Activated CD4-positive, CD25-positive, alpha-beta regulatory T cell treated with anti-CD3 and anti-CD28 coated beads, Interleukin-2, amount 50 U/mL, for 24 hours (primary cell): Measurements from ENCODE around the gene GRM1.

Experiments
- ATAC-seq, 2 donors: fragments of 150-1000 bp; cut with Tn5 transposase; one replicate each; pipeline ENCODE4 v1.10.0; 2021; ENCODE audit warnings: mild to moderate bottlenecking in 1 of 2, moderate library complexity in 1 of 2

GRM1 gene

DNA sequence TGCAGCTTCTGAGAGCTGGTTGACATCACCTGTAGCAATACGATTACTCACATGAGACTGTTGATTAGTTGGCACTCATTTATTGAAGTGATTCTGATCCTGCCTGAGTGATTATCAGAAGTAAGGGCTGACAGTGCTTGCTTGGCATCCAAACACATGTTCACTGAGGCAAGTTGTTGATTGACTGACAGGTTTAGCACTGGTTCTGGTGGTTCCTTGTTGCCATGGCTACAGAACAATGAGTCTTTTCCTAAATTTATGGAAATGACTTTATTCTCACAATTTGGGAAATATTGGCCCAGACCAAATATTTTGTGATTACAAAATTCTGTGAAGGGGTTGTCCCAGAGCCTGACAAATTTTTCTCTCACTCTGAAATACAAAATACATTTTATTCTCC is 368.8 kb downstream of the GRM1 start:
- no peak for ATAC-seq

DNA sequence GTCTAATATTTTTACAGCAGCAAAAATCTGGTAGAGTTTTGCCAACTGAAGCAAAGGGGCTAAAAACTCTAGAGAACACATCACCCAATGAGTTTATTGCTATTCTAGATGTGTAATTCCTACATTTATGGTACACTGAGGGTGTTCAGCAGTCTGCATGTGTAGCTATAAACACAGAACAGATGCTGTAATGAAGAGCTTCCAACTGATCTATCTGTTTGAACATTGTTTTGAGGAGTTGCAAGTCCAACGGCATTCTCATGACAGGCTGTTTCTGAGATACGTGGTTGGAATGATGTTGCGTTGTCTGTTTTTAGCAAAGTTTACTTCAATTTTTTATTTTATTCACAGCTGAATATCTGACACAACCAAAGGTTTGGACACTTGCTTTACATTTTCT is 373.6 kb downstream of the GRM1 start:
- no peak for ATAC-seq

DNA sequence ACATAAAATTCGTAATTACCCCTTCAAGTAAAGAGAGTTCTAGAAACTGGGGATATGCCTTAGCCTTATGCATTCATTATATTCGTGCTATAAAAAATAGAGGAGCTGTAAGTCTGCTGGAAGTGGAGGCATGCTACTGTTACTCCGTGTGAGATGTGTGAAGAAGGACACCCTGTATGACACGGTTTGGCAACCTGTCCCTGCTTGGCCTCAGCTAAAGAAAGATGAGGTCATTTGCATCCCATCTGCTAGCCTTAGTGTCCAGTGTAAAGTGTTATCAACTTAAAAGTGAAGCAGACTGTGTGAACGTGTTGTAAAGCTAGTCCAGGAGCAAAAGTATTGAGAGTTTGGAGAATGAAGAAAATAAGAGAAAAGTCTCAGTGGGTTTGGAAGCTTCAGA is 379.7 kb downstream of the GRM1 start:
- ATAC-seq, result no peak

DNA sequence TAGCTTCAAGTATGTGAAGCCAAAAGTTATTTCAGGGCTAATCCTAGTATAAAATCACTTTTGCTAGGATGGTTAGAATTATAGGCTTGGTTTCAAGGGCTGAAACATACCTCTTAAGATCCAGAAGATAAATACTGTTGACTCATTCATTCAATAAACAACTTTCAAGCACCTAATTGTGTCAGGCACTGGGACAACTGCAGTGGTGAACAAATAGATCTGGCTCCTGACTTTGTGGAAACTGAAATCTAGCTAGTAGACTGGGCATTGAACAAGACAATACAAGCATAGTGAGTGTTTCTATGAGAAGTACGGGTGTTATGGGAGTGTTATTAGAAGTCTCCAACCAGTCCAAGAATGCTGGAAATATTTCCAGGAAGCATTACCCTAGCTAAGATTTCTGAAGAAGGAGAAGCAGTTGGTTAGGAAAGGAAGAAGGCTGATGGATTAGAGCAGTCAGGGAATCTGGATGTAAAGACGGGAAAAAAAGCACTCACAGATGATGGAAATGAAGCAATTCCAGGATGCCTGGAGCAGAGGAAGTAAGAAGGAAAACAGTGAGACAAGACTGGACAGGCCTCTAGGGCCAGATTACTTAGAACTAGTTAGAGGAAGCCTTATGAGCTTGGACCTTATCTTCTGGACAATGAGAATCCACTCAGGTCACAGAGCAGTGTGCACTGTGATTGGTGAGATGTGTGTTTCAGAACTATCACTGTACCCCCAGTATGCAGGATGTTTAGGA is 382.2 kb downstream of the GRM1 start:
- no peak for ATAC-seq

DNA sequence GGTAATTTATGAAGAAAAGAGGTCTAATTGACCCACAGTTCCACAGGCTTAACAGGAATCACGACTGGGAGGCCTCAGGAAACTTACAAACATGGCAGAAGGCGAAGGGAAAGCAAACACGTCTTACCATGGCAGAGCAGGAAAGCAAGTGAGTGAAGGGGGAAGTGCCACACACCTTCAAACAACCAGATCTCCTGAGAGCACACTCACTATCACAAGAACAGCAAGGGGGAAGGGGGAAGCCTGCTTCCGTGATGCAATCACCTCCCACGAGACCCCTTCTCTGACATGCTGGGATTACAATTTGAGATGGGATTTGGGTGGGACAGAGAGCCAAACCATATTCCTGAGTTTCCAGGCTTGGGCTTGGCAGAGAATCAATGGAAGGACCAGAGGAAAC is 390.7 kb downstream of the GRM1 start:
- no peak for ATAC-seq

DNA sequence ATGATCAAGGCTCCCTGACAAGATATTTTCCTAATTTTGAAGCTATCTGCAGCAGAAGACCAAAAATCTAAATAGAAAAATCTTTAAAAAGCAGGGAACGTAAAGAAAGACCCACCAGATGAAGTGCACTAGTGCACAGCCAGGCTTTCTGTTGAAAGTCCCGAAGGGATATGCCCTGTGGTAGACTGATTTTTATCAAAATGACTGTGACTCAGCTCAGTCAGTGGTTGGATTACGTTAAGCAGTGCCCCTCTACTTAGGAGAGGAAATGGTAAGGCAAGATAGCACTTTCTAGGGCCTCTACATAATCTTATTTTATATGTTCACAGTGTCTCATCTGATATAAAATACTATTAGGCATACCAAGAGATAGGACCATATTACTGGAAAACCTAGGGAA is 391.4 kb downstream of the GRM1 start:
- ATAC-seq, result no peak

DNA sequence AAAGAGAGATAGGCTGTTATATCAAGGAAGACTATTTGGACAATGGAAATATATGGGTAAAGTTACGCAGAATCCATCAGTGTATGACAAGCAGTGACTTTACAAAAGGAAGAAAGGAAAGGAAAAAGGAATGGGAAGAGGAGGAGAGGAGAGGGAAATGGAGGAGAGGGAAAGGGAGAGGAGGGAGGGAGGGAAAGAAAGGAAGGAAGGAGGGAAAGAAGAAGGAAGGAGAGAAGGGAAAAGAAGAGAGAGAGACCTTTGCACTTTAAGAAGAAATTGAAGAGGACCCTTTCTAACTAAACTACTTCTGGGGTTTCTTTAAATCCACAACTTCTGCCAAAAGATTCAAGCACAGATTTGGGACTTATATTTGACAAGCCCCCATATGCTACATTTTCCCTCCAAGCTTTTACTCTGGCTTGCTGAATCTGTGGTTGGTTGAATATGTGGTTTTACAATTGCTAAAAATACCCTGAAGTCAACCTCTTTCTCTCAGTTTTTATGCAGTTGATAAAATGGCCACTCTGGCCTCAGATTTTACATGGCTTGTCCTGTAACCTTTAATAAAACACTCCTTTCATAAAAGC is 394.0 kb downstream of the GRM1 start:
- ATAC-seq, result no peak

DNA sequence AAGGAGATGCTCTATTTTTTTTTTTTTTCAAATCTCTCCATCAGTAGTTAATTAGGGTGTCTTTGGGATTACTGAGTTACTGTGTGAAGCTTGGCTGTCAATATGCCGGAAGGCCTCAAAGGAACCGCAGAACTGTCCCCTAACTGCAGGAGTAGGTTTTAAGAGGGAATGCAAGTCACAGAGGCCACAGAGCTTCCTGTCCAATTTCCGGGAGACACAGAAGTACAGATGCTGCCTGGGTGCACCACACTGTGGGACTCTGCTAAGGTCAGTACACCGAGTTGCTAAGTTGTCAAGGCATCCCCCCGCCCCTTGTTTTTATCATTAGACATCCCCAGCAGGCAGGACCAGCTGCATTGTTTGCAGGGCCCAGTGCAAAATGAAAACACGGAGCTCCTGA is 394.6 kb downstream of the GRM1 start:
- no peak for ATAC-seq

DNA sequence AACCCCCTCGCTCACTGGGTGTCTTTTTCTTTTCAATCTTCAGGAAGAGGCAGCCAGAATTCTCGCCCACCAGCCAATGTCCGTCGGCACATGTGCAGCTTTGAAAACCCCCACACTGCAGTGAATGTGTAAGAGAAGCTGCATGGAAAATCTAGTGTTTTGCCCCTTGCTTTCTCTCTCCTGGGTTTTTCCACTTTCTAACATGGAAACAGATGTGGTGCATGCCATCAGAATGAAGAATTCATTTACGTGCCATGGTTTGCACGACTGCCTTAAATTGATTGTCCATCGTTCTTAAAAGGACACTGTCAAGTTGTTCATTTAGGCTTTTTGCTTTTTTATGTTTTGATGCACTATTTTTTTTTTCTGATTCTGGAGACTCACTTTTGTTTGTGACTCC is 397.7 kb downstream of the GRM1 start:
- no peak for ATAC-seq

DNA sequence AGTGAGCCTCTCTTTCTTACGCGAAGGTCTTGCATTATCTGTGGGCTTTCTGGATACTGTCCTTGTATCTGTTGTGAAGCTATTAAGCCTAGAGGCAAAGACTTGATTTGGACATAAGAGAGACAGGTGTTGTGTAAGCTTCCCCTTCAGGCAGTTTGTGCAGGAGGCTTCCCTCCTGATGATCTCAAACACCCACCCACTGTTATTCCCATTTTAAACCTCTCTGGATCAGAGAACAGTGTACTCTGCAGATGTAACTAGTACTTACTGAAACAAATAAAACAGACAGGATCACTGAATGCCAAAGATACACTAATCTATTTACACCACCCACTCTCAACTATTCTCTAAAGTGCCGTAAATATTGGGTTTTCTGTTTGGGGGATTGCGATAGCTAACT is 401.0 kb downstream of the GRM1 start:
- ATAC-seq, result no peak

DNA sequence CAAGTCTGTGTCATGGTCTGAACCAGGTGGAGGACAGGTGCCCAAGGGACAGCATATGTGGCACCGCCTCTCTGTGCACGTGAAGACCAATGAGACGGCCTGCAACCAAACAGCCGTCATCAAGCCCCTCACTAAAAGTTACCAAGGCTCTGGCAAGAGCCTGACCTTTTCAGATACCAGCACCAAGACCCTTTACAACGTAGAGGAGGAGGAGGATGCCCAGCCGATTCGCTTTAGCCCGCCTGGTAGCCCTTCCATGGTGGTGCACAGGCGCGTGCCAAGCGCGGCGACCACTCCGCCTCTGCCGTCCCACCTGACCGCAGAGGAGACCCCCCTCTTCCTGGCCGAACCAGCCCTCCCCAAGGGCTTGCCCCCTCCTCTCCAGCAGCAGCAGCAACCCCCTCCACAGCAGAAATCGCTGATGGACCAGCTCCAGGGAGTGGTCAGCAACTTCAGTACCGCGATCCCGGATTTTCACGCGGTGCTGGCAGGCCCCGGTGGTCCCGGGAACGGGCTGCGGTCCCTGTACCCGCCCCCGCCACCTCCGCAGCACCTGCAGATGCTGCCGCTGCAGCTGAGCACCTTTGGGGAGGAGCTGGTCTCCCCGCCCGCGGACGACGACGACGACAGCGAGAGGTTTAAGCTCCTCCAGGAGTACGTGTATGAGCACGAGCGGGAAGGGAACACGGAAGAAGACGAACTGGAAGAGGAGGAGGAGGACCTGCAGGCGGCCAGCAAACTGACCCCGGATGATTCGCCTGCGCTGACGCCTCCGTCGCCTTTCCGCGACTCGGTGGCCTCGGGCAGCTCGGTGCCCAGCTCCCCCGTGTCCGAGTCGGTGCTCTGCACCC is 405.2 kb downstream of the GRM1 start:
- no peak for ATAC-seq

DNA sequence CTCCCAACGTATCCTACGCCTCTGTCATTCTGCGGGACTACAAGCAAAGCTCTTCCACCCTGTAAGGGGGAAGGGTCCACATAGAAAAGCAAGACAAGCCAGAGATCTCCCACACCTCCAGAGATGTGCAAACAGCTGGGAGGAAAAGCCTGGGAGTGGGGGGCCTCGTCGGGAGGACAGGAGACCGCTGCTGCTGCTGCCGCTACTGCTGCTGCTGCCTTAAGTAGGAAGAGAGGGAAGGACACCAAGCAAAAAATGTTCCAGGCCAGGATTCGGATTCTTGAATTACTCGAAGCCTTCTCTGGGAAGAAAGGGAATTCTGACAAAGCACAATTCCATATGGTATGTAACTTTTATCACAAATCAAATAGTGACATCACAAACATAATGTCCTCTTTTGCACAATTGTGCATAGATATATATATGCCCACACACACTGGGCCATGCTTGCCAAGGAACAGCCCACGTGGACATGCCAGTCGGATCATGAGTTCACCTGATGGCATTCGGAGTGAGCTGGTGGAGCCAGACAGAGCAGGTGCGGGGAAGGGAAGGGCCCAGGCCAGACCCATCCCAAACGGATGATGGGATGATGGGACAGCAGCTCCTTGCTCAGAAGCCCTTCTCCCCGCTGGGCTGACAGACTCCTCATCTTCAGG is 406.0 kb downstream of the GRM1 start:
- no peak for ATAC-seq

DNA sequence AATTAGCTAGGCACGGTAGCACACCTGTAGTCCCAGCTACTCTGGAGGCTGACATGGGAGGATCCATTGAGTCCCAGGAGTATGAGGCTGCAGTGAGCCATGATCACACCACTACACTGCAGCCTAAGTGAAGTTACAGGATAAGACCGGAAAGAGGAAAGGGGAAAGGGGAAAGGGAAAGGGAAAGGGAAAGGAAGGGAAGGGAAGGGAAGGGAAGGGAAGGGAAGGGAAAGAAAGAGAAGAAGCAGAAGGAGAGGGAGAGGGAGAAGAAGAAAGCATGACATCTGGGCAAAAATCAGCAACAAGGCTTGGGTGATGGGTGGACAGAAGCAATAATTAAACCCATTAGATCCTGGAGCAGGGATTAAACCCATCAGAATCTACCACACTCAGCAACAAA is 413.0 kb downstream of the GRM1 start:
- ATAC-seq, result no peak

DNA sequence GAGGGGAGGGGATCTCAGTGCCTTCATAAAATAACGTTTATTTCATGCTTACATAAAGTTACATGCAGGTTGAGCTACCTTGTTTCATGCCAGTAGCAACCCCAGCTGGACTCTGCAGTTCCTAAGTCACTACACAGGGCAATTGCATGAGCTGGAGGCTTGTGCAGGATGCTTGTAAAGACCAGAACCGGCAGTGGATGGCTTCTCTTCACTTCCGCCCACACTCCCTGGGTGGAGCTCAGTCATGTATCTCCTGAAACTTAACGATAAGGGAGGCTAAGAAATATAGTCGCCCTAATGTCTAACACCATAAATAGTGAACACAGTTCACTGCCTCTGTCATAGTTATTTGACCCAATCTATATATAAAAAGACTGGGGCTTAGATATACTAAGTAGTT is 415.3 kb downstream of the GRM1 start:
- ATAC-seq, result no peak

DNA sequence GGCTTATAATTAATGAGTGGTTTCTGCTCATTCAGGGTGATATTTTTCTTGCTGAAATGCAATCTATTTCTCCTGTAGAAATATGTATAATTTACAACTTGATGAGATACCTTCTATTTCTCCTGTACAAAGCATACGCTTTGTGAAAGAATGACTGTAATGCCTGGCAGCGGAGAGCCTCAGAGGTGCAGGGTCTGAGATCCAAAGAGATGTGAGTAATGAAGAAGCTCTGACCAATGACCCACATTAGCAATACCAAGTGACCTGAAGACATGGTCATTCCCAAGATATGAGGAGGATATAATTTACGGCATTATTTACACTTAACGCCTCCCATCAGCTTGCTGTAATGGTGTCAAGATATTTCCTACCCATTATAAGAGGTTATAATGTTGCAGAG is 416.4 kb downstream of the GRM1 start:
- ATAC-seq, result no peak

DNA sequence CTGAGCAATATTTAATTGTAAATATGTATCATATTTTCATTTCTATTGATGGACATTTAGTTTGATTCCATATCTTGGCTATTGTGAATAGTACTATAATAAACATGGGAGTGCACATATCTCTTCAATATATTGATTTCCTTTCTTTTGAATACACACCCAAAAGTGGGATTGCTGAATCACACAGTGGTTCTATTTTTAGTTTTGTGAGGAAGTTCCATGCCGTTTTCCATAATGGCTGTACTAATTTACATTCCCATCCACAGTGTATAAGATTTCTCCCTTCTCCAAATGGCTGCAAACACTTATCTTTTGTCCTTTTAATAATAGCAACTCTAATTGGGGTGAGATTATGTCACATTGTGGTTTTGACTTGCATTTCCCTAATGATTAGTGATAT is 428.0 kb downstream of the GRM1 start:
- no peak for ATAC-seq

DNA sequence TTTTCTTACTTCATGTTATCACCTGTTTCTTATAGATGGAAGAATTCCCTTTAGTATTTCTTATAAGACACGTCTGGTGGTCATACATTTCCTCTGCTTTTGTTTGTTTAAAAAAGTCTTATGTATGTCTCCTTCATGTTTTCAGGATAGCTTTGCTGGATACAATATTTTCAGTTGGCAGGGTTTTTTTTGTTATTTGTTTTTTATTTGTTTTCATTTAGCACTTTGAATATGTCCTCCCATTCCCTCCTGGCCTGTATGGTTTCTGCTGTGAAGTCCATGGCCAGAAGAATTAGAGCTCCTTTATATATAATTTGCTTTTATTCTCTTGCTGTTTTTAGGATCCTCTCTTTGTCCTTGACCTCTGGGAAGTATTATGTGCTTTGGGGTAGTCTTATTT is 432.1 kb downstream of the GRM1 start:
- ATAC-seq, result no peak

DNA sequence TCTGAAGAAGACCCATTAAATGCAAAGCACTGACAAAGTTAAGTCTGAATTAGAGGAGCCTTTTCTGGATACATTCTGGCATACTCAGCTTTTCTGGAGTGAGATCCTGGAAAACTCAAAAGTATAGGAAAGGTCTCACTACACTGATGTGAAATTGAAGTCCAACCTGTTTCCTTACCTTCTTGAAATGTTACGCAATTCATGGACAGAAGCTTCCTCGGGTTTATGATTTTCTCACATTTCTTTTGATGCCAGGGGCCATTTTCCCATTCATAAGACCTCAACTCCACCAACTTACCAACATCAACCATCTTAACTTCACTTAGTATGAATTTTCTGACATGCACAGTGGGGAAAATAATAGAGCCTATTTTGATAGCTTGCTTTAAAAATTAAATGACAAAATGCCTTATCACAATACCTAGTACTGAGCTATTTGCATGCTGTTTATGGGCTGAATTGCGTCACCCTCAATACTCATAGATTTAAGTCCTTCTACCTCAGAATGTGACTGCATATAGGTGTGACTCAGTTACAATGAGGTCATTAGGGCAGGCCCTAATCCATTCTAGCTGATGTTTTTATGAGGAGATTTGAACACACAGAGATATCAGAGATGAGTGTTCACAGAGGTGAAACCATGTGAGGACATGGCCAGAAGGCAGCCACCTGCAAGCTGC is 441.4 kb downstream of the GRM1 start:
- ATAC-seq, result no peak

DNA sequence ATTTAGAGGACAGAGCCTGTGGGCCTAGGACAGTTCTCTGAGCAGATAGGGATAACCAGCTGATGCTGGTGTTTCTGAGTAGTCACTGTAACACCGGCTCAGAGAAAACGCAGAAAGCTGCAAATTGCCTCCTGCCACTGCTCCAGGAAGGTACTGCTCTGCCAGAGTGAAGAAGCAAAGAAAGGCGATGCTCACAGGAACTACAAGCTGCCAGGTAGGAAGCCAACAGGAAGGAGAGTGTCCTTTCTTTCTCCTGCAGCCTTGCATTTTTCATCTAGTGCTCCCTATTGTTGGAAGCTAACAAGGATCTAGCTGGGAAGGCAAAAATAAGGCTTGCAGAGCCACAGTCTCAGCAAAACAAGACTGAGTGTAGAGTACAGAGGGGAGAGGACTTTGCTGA is 444.1 kb downstream of the GRM1 start:
- no peak for ATAC-seq

DNA sequence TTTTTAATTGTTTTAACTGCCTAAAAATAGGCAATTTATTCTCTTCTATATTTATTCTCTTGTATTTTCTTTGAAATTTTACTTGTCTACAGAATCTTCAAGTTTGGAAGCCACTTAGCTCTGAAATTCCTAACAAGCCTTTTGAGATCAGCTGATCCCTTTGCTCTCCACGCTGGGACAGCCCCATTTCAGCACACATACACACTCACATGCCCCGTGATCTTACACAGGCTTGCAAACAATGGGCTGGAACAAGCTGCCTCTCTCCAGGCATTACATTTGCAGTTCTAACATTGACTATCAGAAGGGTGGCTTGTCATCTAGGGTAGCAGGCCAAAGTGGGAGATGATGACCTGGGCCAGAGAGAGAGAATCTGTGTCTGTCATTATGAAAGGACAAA is 452.7 kb downstream of the GRM1 start:
- ATAC-seq, result no peak

DNA sequence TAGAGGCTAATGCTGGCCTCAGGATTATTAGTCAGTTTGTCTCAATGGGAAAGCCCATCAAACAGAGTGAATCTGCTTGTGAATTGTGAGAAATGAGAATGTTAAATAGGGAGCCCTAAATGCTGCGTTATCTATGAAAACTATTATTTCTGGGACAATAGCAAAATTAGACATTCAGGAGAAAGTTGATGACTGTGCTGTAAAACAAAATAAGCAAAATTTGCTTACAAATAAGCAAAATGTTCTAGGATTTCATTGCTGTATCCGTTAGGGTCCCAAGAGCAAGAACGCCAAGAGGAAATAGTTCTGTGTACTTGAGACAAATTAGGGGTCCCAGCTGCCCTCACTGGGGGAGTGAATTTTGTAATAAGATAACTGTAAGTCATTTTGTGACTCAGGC is 455.5 kb downstream of the GRM1 start:
- ATAC-seq, result no peak
